Left renal pelvis (tissue), 4 donors: ENCODE results near the gene DSCAML1. TPM values are rescaled to one million over a fixed set of nuclear protein-coding genes. Genes with fewer than 3 reads are reported as not detected.

Source experiments
- DNase-seq, 4 donors: peaks; one replicate each; pipeline ENCODE4 v3.0.0-alpha.2; 2013; ENCODE audit warnings: low read depth in 4 of 4, low spot score in 3 of 4
- polyA plus RNA-seq, 4 donors: library from polyadenylated mRNA; unstranded; fragments of 120-200 nt; gene quantifications; one replicate each; pipeline ENCODE4 v1.2.1, GENCODE V29; 2013; ENCODE audit not compliant: insufficient read length in 4 of 4

Gene DSCAML1
- polyA plus RNA-seq, 4 donors: 0.25 to 3.4 (median 1.9) TPM

DNA sequence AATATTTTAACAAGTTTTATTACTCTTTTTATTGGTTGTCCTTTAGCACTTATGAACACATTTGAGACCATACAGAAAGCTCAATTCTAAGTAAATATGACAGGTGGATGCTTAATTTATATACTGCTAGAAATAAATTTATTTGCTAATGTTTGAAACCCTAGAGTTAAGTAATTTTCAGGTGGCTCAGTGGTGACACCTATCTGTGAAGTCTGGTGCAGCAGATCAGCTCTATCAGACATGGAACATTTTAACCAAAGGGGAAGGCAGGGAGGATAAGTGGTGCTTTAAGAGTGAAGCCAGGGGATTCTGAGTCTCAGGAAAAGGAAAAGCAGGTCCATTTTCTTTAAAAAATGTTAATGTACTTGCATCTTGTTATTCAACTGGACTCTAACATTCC lies 175.8 kb downstream of the DSCAML1 start:
- DNase-seq: no peak

DNA sequence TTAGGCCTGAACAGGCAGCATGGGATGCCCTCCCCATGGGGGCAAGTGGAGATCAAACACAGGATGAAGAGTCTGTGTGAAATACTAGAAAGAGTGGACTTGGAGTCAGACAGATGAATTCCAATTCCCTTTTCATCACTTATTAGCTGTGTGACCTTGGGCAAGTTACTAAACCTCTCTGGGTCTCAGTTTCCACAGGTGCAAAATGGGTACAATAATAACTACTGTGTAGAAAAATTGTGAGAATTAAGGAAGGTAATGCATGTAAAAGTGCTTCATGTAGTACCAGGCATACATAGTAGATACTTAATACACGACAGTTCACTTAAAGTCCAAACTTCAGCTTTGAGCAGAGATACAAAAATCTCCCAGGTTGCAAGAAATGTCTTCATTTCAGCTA lies 176.4 kb downstream of the DSCAML1 start:
- no peak for DNase-seq

DNA sequence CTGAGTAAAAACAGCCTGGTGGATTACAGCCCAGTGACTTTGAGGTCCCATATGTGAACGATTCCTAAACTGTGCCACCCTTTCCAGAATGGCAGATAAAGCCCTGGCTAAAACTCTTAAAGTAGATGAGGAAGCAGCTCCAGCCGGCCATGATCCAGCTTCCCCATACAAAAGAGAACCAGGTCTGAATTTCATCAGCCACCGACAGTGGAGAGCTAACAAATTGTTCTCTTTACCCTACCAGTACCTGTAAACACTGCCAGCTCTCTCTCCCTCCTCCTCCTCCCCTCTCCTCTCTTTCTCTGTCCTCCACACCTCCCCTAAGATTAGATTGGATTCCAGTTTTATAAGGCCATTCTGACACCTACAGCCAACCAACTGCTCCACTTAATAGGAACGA lies 176.9 kb downstream of the DSCAML1 start:
- DNase-seq: no peak

DNA sequence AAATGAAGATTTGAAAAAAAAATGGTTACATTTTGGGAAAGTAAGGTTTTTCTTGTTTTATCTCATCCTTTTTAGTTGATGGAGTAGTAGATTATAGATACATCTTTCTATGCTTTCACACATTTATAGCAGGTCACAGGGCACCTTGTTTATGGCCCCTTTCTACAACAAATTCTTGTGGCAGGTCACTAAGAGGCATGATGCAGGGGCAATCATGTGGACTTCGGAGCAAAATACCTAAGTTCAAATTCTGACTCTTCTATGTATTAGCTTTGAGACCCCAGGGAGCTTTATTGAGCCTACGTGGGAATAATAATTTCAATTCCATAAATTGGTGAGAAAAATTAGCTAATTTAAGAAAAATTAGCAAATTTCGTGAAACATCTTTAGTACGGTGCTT lies 177.4 kb downstream of the DSCAML1 start:
- DNase-seq: no peak

DNA sequence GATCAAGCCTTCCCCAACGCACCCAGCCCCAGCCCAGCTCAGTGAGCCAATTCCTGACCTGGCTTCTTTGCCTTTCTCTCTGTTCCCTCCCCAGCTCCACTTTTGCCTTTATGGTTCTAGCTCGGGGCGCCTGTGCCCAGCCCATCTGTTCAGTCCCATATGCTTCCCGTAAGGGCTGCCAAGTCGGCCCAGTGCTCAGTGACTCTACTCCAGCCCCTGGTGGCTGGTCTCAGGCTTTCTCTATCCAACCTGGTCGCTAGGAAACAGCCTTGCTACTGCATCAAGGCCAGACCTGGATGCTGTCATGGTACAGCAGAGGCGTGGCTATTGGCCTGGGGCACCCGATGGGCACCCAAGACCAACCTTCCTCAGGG lies 178.0 kb downstream of the DSCAML1 start:
- DNase-seq: no peak

DNA sequence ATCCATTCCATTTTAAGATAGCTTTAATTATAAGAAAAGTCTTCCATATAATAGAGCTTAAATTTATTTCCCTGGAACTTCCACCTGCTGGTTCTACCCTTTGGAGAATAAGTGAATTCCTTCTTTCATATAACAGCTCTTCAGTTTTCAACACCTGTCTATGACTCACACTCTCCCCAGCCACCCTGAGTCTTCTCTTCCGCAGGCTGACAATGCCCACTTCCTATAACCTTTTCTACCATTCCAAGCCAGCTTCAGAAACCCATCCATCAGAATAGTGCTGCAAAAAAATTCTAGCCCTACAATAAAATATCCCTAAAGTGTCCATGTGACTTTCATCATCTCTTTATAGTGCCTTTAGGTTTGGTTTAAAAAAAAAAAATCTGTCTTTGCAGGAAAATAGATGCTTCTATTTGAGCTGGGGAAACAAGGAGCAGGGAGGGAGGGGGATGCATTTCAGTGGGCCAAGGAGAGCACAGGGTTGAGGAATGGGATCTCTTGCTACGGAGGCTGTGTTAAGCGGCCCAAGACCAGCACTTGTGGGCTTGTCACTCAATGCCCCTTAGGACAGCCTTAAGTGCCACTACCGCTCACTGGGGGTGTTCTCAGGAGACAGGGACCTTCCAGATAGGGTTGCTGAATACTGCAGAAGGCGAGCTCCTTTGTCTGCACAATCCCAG lies 178.6 kb downstream of the DSCAML1 start:
- DNase-seq: no peak

DNA sequence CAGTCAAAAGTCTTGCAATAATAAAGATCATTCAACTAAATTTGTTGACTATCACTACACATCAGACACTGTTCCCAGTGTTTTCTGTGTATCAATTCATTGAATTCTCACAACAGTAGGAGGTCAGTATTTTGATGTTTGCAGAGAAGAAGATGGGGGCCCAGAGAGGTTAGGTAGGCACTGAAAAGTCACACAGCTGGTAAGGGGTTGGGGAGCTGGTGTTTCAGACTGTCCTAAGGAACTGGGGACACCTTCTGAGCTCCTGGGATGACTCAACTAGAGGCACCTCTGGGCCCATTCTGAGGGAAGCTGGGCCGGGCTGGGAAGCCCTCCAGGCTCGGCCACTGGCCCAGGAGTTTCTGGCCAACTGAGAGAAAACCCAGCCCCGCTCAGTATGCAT lies 180.0 kb downstream of the DSCAML1 start:
- no peak for DNase-seq

DNA sequence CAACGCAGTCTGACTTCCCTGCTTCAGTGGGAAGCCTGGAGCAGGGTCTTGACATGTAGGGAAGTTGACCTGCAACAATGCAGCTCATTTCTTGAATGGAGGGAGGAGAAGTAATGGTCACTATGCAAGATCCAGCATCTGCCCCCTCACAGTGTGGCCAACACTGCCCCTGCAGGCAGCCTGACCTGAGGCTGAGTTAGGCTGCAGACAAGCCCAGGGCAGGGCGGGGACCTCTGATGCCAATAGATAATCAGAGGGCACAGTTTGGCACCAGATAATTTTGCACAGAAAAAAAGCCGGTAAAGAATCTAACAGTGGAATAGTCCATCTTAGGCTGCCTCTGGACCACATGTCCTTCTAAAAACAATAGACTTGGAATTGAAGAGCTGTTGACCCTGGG lies 182.3 kb downstream of the DSCAML1 start:
- DNase-seq: no peak

DNA sequence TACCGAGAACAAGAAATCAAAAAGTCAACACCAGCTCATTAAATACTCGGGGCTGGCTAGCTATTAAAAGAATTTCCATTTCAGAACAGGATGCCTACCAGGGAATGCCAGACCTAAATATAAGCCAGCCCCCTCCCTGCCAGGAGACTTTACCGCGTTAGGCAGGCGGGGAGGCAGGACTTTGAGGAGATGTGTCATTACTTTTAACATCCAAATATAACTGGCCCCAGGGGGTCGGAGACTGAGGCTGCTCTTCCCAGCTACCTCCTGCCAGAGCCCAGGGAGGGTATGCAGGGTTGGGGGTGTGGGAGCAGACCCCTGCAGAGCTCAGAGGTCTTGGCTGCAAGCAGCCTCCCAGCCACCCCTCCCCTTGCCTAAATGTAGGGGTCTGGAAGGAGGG lies 183.5 kb downstream of the DSCAML1 start:
- no peak for DNase-seq

DNA sequence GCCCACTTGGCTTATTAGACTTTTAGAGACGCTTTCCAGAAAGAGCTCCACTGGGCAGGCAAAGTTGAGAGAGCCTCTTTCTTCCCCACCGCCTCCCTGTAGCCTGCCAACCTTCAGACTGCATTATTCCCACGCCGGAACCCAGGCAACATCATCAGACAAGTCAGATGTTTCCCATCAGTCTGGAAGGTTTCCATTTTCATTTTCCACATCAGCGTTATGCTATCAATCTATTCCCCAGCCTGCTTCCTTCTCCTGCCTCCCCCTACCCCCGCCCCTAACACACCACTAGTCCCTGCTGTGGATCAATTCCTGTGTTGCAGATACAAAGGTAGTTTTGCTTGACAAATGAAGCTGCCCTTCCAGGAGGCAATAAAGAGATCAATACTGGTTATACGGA lies 184.8 kb downstream of the DSCAML1 start:
- no peak for DNase-seq

DNA sequence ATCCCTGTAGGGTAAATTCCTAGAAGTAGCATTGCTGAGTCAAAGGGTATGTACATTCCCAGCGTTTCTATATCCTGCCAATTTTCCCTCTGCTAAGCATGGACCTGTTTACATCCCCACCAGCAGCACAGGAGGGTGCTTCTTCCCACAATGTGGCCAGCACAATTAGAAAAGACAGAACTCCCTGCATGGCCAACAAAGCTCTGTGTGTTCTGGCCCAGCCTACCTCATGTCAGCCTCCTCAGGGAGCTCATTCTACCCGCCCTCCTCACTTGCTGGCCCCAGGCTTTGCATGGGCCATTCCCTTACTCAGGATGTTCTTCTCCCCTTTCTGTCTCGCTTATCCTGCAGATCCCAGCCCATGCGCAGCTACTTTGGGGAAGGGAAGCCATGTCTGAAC lies 186.1 kb downstream of the DSCAML1 start:
- no peak for DNase-seq

DNA sequence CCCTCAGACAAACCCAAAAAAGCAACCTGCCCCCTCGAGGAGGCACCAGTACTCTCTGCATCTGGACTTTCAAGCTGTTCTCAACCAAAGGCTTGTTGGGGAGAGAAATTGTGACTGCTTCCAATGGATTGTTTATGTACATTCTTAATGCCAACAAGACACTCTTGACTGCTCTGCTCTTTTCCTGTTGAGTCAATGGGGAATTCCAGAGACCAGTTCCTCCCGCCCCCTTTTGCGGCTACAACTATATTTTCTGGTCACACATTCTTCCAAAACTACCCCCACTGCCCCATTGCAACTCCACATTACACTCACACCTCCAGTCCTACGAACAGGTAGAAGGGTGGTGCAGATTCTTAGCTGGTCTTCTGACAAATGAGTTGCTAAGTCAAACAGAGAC lies 187.0 kb downstream of the DSCAML1 start:
- DNase-seq: no peak

DNA sequence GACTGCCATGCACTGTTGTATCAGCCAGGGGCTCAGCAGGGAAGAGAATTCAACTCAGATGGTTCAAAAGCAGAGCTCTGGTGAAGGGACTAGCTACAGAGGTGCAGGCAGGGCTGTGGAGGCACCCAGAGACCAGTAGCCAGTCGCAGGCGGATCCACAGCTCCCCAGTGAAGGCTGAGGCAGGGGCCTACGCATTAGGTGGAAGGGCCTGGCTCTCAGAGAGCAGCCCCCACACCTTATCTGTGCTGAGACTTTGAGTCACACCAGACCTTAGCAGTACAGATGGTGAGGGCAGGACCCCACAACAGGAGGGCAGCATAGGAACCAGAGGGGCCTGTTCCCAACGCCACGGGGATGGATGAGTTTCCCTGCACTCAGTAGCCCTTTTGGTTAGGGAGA lies 189.6 kb downstream of the DSCAML1 start:
- DNase-seq: no peak

DNA sequence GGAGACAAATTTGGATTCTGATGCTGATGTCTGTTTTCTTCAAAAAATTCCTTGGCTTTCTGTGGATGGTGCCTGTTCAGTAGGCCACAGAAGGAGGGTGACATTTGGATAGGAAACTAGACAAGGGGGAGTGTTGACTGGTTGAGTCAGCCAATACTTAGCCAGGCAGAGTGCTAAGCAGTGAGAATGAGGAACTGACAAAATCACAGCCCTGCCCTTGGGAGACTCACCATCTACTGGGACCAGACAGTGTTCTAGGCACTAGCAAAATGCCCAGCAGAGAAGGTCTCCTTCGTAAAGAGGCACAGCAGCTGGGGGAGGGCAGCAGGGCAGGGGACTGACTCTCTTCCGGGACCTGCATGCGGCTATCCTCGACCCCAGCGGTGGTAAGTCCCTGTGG lies 190.2 kb downstream of the DSCAML1 start:
- no peak for DNase-seq

DNA sequence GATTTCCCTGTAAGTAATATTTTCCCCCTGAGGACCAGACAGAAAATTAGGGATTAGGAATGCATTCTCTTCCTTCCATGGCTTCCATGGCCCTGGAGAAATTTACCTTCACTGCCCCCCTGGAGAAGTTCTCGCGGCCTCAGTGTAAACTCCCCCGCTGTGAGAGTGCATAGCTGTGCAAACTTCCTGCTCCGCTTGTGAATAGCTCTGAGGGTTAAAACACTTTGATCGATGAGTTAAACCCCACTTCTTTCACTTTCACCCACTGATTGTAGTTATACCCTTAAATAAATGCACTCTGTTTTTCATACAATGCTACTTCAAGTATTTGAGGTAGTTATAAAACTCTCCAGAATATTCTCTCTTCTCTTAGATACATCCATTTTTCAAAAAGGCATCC lies 190.8 kb downstream of the DSCAML1 start:
- DNase-seq: no peak

DNA sequence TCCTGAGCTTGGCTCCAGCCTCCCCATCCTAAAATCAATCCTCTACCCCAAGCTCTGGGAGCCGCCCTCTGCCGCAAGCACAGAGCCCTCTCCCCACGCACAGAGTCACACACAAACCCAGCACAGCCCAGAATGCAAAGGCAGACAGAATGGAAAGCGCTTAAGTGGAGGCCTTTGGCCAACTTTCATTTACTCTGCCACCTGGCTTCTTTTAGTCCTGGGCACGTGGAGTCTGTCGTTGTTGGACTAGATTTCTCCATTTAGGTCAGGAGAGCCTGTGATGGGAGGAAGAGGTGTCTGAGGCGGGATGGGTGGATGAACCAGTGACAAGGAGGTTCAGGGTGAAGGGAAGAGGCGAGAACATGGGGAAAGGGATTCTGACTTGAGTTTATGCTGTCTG lies 191.7 kb downstream of the DSCAML1 start:
- no peak for DNase-seq

DNA sequence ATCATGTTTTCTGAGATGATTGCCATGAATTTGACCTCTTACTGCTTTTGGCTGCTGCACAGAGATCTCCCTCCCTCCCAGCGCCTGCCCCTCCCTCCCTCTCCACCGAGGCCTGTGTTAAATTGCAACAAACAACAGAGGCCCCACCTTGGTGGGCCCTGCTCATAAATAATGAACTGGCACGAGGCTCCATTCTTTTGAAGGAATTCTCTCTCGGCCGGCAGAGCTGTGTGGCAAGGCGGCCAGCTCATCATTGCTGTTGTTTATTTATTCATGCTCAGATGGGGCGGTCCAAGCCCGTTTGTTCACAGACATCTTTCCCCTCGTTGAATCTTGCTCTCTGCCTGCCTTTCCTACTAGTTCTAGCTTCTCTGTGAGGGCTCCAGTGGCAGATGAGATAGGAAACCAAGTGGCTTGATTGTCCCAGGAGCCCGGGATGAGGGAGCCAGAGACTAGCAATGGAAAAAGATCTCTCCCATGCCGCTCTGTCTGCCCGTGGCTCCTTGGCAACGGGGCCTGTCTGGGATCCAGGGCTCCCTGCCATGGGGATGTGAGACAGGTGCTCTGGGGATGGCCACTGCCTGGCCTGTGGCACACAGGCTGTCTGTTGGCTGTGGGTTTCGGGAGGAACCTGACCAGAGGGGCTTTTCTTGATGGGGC lies 192.6 kb downstream of the DSCAML1 start:
- no peak for DNase-seq

DNA sequence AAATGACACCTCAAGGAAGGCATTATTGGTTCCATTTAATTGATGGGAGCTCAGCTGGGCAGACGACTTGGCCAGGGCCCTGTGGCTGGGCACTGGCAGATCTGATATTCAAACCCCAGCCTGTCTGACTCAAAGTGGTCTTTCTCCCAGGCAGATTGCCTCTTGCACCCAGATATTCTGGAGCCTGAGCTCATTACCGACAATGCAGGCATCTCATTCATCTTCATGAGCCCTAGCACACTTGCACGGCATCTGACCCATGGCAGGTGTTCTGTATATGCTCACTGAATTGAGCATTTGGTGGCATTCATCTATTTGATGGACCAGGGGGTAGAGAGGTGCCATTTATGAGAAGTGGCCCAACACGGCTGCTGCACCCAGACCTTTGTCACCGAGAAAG lies 193.1 kb downstream of the DSCAML1 start:
- no peak for DNase-seq

DNA sequence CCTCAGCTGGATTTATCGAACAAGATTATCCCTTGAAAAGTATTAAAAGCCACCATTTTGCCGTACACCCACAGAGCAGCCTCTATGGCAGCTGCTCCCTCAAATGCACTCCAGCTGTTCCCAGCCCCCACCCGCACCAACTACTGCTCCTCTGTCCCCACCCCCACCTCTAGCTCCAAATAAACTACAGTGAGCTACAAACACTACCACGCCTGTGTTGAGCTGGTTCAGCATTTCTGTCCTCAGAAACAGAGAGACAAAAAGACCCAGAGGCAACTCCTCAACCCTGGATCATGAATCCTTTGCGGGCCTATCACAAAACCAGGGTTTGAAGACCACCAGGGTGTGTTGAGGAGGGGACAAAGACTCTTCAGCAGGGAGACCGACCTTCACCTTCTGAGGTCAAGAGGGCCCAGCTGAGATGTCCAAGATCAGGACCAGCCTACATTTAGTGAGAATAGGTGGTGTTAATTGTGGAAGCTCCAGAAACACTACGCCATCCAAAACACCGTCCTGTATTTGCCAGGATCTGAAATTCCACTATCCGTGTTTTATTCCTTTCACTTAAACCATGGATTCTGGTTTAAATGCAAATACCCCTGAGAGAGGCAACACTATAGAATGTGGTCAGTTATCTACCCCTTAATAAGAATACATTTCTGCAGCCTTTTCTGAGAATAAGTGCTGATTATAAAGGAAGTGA lies 195.9 kb downstream of the DSCAML1 start:
- DNase-seq: no peak

DNA sequence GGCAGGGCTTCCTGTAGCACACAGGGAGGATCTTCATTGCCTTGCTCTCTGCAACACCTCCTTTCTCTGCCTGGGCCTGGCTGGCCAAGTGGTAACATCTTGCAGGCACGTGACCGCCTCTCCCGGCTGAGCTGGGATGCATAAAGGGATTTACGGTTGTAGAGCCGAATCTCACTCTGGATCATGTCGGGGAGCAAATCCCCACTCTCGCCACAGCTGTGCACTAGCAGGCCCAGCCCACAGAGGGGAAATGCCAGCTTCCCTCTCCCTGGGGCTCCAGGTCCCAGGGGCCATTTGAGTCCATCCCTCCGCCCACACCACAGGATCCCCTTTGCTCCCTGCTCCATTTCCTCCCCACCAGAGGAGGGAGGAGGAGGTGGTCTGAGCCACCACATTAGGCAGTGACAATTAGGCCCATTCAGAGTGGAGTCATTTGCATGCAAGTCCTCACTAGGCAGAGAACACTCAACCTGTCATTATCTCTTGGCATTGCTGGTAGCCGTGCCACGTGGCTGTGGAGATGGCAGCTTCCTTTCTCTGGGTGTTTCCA lies 196.7 kb downstream of the DSCAML1 start:
- no peak for DNase-seq

DNA sequence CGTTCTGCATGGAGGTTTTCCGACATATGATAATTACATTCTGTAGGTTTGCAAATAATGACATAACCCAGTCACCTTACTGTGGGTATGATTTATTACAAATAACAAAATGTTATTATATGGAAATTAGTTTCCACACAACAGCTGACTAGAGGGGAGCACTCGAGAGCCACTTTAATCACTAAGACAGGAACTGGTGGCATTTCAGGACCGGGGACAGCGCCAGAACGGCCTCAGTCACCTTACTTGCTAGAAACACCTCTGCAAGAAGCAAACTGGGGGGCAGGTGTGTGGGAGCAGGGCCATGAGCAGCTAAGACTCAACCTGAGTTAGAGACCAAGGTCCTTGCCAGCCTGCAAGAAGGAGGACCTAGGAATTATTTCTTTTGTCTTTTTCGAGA lies 199.9 kb downstream of the DSCAML1 start:
- peak; percentile 16 to 61 (median 47) for DNase-seq

DNA sequence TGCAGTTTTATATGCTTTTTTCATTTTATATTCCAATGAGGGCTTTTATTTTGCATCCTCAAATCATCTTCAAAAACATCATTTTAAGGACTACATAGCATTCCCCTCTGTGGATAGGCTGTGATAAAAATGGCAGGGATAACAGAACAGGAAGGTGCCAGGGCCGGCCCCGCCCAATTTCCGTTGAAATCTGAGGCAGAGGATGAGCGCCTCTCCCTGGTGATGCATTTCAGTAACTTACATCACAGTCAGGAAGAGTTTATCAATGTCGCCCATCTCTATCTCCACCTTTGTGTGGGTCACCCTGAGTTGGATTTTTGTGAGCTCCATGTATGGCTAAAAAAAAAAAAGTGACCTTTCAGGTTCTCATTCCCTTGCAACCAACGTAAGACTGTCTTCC lies 201.6 kb downstream of the DSCAML1 start:
- no peak for DNase-seq
